HepG2 (cell line): Measurements from ENCODE around the gene SPRED2. TPM values are rescaled to one million over a fixed set of nuclear protein-coding genes. Genes with fewer than 3 reads are reported as not detected.

ENCODE experiments used
- ATAC-seq: fragments of 200-7000 bp; cut with Tn5 transposase; 3 replicates; pipeline ENCODE4 v1.9.1; 2020; ENCODE audit warnings: mild to moderate bottlenecking, moderate library complexity
- BruUV-seq: library from RNA; stranded (reverse); fragments of 400-500 nt; replicated peaks from 2 replicates; lab custom pipeline; 2021; lab: Mats Ljungman, UMichigan
- CTCF ChIA-PET: fragments of 300-600 bp; formaldehyde crosslinking; extraction: SDS; loops from one replicate; lab custom pipeline; 2021; ENCODE audit warnings: low total read pairs, inconsistent platforms, low intra/inter-chr PET ratio; lab: Yijun Ruan, JAX
- POLR2A ChIA-PET: fragments of 350-600 bp; sonication (Branson Sonifier 250); formaldehyde crosslinking; loops from one replicate; lab custom pipeline; 2020; ENCODE audit warnings: antibody characterized with exemption, inconsistent platforms; lab: Yijun Ruan, JAX
- DNase-seq: peaks from one replicate; pipeline ENCODE4 v3.0.0-alpha.2; 2015; ENCODE audit warnings: low spot score
- FAIRE-seq: peaks from 3 replicates; lab custom pipeline; 2011; peaks lifted over from hg19 to GRCh38; lab: Jason Lieb, UNC
- H2AFZ ChIP-seq: one replicate; pipeline ENCODE4 v1.6.1; 2011; ENCODE audit warnings: low read length, inconsistent platforms
- H3K27ac ChIP-seq: fragments of 300-600 bp; 3 replicates; pipeline ENCODE4 v1.8.0; 2011; ENCODE audit warnings: mixed run types, mild to moderate bottlenecking, mixed read lengths, low read length, inconsistent platforms; ENCODE audit not compliant: insufficient read depth; ENCODE audit errors: extremely low read length
- H3K27me3 ChIP-seq, 2 experiments: fragments of 200-600 bp in 1 of 2; 2 replicates in 1 of 2; 3 replicates in 1 of 2; pipeline versions ENCODE4 v1.6.0 to v1.8.0; 2011; ENCODE audit warnings: low read length in 2 of 2, mild to moderate bottlenecking in 2 of 2, moderate library complexity in 2 of 2, inconsistent platforms in 1 of 2; ENCODE audit not compliant: insufficient read depth in 2 of 2, control insufficient read depth in 1 of 2
- H3K36me3 ChIP-seq, 2 experiments: fragments of 200-600 bp in 1 of 2; replicated peaks in 1 of 2; 2 replicates in 1 of 2; 3 replicates in 1 of 2; pipeline versions ENCODE4 v1.5.1 to v1.8.0; 2011; ENCODE audit warnings: low read length in 2 of 2, inconsistent platforms in 1 of 2; ENCODE audit not compliant: insufficient read depth in 2 of 2, control insufficient read depth in 1 of 2
- H3K4me1 ChIP-seq: 2 replicates; pipeline ENCODE4 v1.5.1; 2012; ENCODE audit warnings: low read length, inconsistent platforms; ENCODE audit not compliant: insufficient read depth
- H3K4me2 ChIP-seq: 2 replicates; pipeline ENCODE4 v1.6.0; 2011; ENCODE audit warnings: low read depth, low read length, inconsistent platforms
- H3K4me3 ChIP-seq, 3 experiments: fragments of 200-600 bp in 1 of 3; sonication (generic), shearing (Covaris generic) in 1 of 3; replicated peaks in 1 of 3; 2 replicates each; pipeline ENCODE4 v1.5.1; 2011 to 2016; ENCODE audit warnings: low read length in 3 of 3, inconsistent platforms in 2 of 3, low read depth in 2 of 3, mild to moderate bottlenecking in 2 of 3, control low read depth in 1 of 3, mixed read lengths in 1 of 3; ENCODE audit not compliant: insufficient read depth in 1 of 3
- H3K79me2 ChIP-seq: one replicate; pipeline ENCODE4 v1.6.1; 2011; ENCODE audit warnings: low read length, inconsistent platforms; ENCODE audit not compliant: insufficient read depth
- H3K9ac ChIP-seq: 2 replicates; pipeline ENCODE4 v1.6.0; 2011; ENCODE audit warnings: mild to moderate bottlenecking, low read depth, low read length, inconsistent platforms; ENCODE audit not compliant: insufficient read depth
- H3K9me3 ChIP-seq: 2 replicates; pipeline ENCODE4 v1.5.1; 2012; ENCODE audit warnings: mild to moderate bottlenecking, low read length
- H4K20me1 ChIP-seq: 2 replicates; pipeline ENCODE4 v1.6.0; 2011; ENCODE audit warnings: inconsistent platforms, mild to moderate bottlenecking, low read length, moderate library complexity; ENCODE audit not compliant: insufficient read depth
- ATF3 ChIP-seq: sonication (generic); formaldehyde crosslinking; IDR thresholded peaks from 2 replicates; pipeline ENCODE4 v1.4.0; 2020; ENCODE audit warnings: missing genetic modification reagents
- ATF5 ChIP-seq: sonication (generic); formaldehyde crosslinking; IDR thresholded peaks from 2 replicates; pipeline ENCODE4 v1.4.0; 2020; ENCODE audit warnings: mild to moderate bottlenecking, low read depth, missing genetic modification reagents
- NAIF1 ChIP-seq: sonication (generic); formaldehyde crosslinking; IDR thresholded peaks from 2 replicates; pipeline ENCODE4 v1.5.0; 2020; ENCODE audit warnings: mild to moderate bottlenecking, missing genetic modification reagents, borderline replicate concordance
- PITX1 ChIP-seq: sonication (generic); formaldehyde crosslinking; IDR thresholded peaks from 2 replicates; pipeline ENCODE4 v1.5.1; 2020; ENCODE audit warnings: mild to moderate bottlenecking, missing genetic modification reagents
- REXO4 ChIP-seq: sonication (generic); formaldehyde crosslinking; IDR thresholded peaks from 2 replicates; pipeline ENCODE4 v1.8.0; 2022; ENCODE audit warnings: missing genetic modification reagents, mild to moderate bottlenecking, borderline replicate concordance
- SNAPC4 ChIP-seq: sonication (generic); formaldehyde crosslinking; IDR thresholded peaks from 2 replicates; pipeline ENCODE4 v1.4.0; 2020; ENCODE audit warnings: mild to moderate bottlenecking, missing genetic modification reagents
- TRIM24 ChIP-seq: sonication (generic); formaldehyde crosslinking; IDR thresholded peaks from 2 replicates; pipeline ENCODE4 v1.8.0; 2022; ENCODE audit warnings: mild to moderate bottlenecking, missing genetic modification reagents
- U2AF2 ChIP-seq: fragments of 200-400 bp; formaldehyde crosslinking; IDR thresholded peaks from 2 replicates; pipeline ENCODE4 v1.6.1; 2017; ENCODE audit warnings: low read depth, mild to moderate bottlenecking, low read length
- ZBTB1 ChIP-seq: sonication (generic); formaldehyde crosslinking; IDR thresholded peaks from 2 replicates; pipeline ENCODE4 v1.4.0; 2020; ENCODE audit warnings: missing genetic modification reagents, borderline replicate concordance
- ZNF276 ChIP-seq: sonication (generic); formaldehyde crosslinking; IDR thresholded peaks from 2 replicates; pipeline ENCODE4 v1.4.0; 2020; ENCODE audit warnings: mild to moderate bottlenecking, low read depth, missing genetic modification reagents
- ZNF574 ChIP-seq: sonication (generic); formaldehyde crosslinking; IDR thresholded peaks from 2 replicates; pipeline ENCODE4 v1.4.0; 2020; ENCODE audit warnings: missing genetic modification reagents
- ZNF614 ChIP-seq: IDR thresholded peaks from 2 replicates; pipeline ENCODE4 v1.6.1; 2018; ENCODE audit warnings: missing biosample characterization, missing genetic modification reagents, inconsistent platforms, borderline replicate concordance
- ZNF749 ChIP-seq: sonication (generic); formaldehyde crosslinking; IDR thresholded peaks from 2 replicates; pipeline ENCODE4 v1.8.0; 2022; ENCODE audit warnings: mild to moderate bottlenecking, missing genetic modification reagents, moderate library complexity, borderline replicate concordance
- WGBS: methylation state at CpG from one replicate; pipeline ENCODE4 v1.1.6; 2017; ENCODE audit warnings: low lambda C conversion rate; 5-methylcytosine and 5-hydroxymethylcytosine counted together
- in situ Hi-C: cut with HindIII; loops from 2 replicates; pipeline ENCODE4 v1.10.0; 2017; ENCODE audit warnings: low pct_unique_long_range_greater_than_20kb; ENCODE audit not compliant: extremely low pct_ligation_motif_present
- intact Hi-C: fragments of 100-400 bp; cut with micrococcal nuclease; formaldehyde crosslinking; loops from one replicate; pipeline ENCODE4 v1.10.0; 2022; ENCODE audit not compliant: unreplicated experiment
- polyA plus RNA-seq, 8 experiments: library from polyadenylated mRNA; depleted of rRNA in 3 of 8; stranded (reverse) in 7 of 8; unstranded in 1 of 8; fragments of >200 nt; fragmentation: Illumina TruSeq in 4 of 8; extraction: Trizol in 4 of 8; gene quantifications; 2 replicates each; pipeline versions ENCODE4 v1.2.1 to v1.2.3, GENCODE V29; 2011 to 2016; ENCODE audit warnings: low read depth in 4 of 8, missing spikeins in 1 of 8, mixed read lengths in 1 of 8; ENCODE audit not compliant: insufficient read depth in 1 of 8
- total RNA-seq, 5 experiments: library from RNA; depleted of rRNA; stranded (reverse); fragments of >200 nt; fragmentation: Illumina TruSeq; extraction: Trizol; gene quantifications; 2 replicates each; pipeline ENCODE4 v1.2.3, GENCODE V29; 2016; ENCODE audit warnings: low read depth in 1 of 5

Gene SPRED2
- total and polyA plus RNA-seq, 2 of the 13 experiments (the other 11 are each of a cell fraction or from before 2014, with no cell fraction given) = 13.0 to 37.0 TPM

- POLR2A ChIA-PET = no interaction called here
- TF ChIP-seq TRIM24 (no peak), U2AF2 (no peak), REXO4 (no peak), ZNF574 (no peak), SNAPC4 (CRISPR knock-in tag) (no peak), ATF5 (CRISPR knock-in tag) (no peak), ZNF749 (CRISPR knock-in tag) (no peak), ZBTB1 (CRISPR knock-in tag) (no peak), PITX1 (CRISPR knock-in tag) (no peak), ZNF614 (no peak), ZNF276 (CRISPR knock-in tag) (no peak), ATF3 (no peak), NAIF1 (CRISPR knock-in tag) (no peak)
Observed at GRCh38 chr2:65403529-65403915, 28.9 kb downstream of the SPRED2 start.

More at GRCh38 chr2:65403529-65403915, 28.9 kb downstream of the SPRED2 start:
- in situ Hi-C loops (no loop called here), intact Hi-C loops (no loop called here)
- peaks cover 19% of the 10 kb centered on the region for H3K4me1 ChIP-seq
- H3K9me3 ChIP-seq = no peaks in the 10 kb centered on the region
- peaks cover 94% of the 10 kb centered on the region for H3K79me2 ChIP-seq
- no peak overlapping the region for H3K27ac ChIP-seq
- peaks cover 85% of the 10 kb centered on the region for H4K20me1 ChIP-seq
- H3K36me3 ChIP-seq = peaks cover 2 to 4% of the 10 kb centered on the region in 2 experiments; a peak in 3 of 5 replicates
- H3K4me3 ChIP-seq = no peak overlapping the region
- 98% methylated on average over 5 of the region's 5 CpGs for whole genome bisulfite sequencing
- no peak for DNase-seq
- no peak overlapping the region for H3K4me2 ChIP-seq
- CTCF ChIA-PET = no interaction called here
- ATAC-seq = no peak
- H3K27me3 ChIP-seq = no peaks in the 10 kb centered on the region
- FAIRE-seq = no peak
- H2AFZ ChIP-seq = no peak overlapping the region
- H3K9ac ChIP-seq = no peak overlapping the region
- BruUV-seq = no TSS peak
